K562 (cell line): ENCODE measurements around the gene ANK3. TPM values are rescaled to one million over a fixed set of nuclear protein-coding genes. Genes with fewer than 3 reads are reported as not detected.

Experiments used
- ATF7 ChIP-seq: fragments of 450-650 bp; IDR thresholded peaks from 2 replicates; pipeline ENCODE4 v1.7.1; 2014; ENCODE audit warnings: mild to moderate bottlenecking, moderate library complexity
- ELF2 ChIP-seq: fragments of 250-450 bp; sonication (Bioruptor Pico); IDR thresholded peaks from 2 replicates; pipeline ENCODE4 v1.5.0; 2021; ENCODE audit warnings: mild to moderate bottlenecking
- MEIS2 ChIP-seq: fragments of 450-650 bp; IDR thresholded peaks from 2 replicates; pipeline ENCODE4 v1.6.1; 2014; ENCODE audit warnings: mild to moderate bottlenecking; ENCODE audit not compliant: partially characterized antibody
- MTA3 ChIP-seq: fragments of 450-650 bp; formaldehyde crosslinking; IDR thresholded peaks from 2 replicates; pipeline ENCODE4 v1.6.1; 2017; ENCODE audit warnings: mild to moderate bottlenecking, borderline replicate concordance
- PHF8 ChIP-seq: fragments of 200-600 bp; sonication (generic); IDR thresholded peaks from 2 replicates; pipeline ENCODE4 v1.6.1; 2012; ENCODE audit warnings: mixed run types, mild to moderate bottlenecking, inconsistent platforms, low read length, moderate library complexity, borderline replicate concordance
- RBM25 ChIP-seq: fragments of 200-400 bp; formaldehyde crosslinking; IDR thresholded peaks from 2 replicates; pipeline ENCODE4 v1.6.1; 2018; ENCODE audit warnings: low read length, low read depth, moderate library complexity; ENCODE audit not compliant: severe bottlenecking
- TSC22D4 ChIP-seq: fragments of 450-650 bp; IDR thresholded peaks from 2 replicates; pipeline ENCODE4 v1.6.1; 2016; ENCODE audit warnings: missing genetic modification characterization, missing biosample characterization, control low read depth
- ZNF174 ChIP-seq: fragments of 250-450 bp; sonication (Bioruptor Pico); IDR thresholded peaks from 2 replicates; pipeline ENCODE4 v1.4.0; 2020; ENCODE audit warnings: mild to moderate bottlenecking
- ZNF311 ChIP-seq: fragments of 250-450 bp; sonication (Bioruptor Pico); IDR thresholded peaks from 2 replicates; pipeline ENCODE4 v1.4.0; 2020; ENCODE audit warnings: mild to moderate bottlenecking, moderate library complexity
- ZNF589 ChIP-seq: fragments of 200-800 bp; sonication (Bioruptor generic); IDR thresholded peaks from 2 replicates; pipeline ENCODE4 v1.6.1; 2016; ENCODE audit warnings: low read depth, missing genetic modification characterization, missing compliant biosample characterization
- polyA plus RNA-seq, 8 experiments: library from polyadenylated mRNA; depleted of rRNA in 4 of 8; stranded (reverse) in 5 of 8; unstranded in 3 of 8; fragments of >200 nt; fragmentation: Nextera tagmentation in 2 of 8; fragmentation: Illumina TruSeq in 1 of 8; extraction: Ambion mirVana in 2 of 8; extraction: Trizol in 1 of 8; gene quantifications; 2 replicates each; pipeline versions ENCODE4 v1.2.1 to v1.2.3, GENCODE V29; 2011 to 2014; ENCODE audit warnings: inconsistent platforms in 1 of 8, missing spikeins in 1 of 8
- total RNA-seq, 7 experiments: library from RNA; depleted of rRNA in 6 of 7; stranded (reverse); fragments of >200 nt in 6 of 7; fragmentation: Illumina TruSeq in 2 of 7; extraction: Trizol in 2 of 7; gene quantifications; 2 replicates each; pipeline versions ENCODE4 v1.2.1 to v1.2.3, GENCODE V29; 2011 to 2021; ENCODE audit warnings: low replicate concordance in 1 of 7
- TF ChIP-seq, protein P1 (sequence below): sonication (generic); formaldehyde crosslinking; IDR thresholded peaks from 2 replicates; pipeline ENCODE4 v1.4.0; 2020; ENCODE audit warnings: mild to moderate bottlenecking, missing genetic modification reagents
- TF ChIP-seq, protein P2 (sequence below), 2 experiments: fragments of 450-650 bp in 1 of 2; sonication (generic) in 1 of 2; formaldehyde crosslinking in 1 of 2; IDR thresholded peaks in 1 of 2; conservative IDR thresholded peaks in 1 of 2; 2 replicates each; pipeline versions ENCODE4 v1.6.1 to v1.8.1; 2016 to 2023; ENCODE audit warnings: mild to moderate bottlenecking in 2 of 2, moderate library complexity in 2 of 2, inconsistent platforms in 1 of 2, missing genetic modification reagents in 1 of 2
- TF ChIP-seq, protein P3 (sequence below), 2 experiments: fragments of 450-650 bp in 1 of 2; sonication (generic) in 1 of 2; formaldehyde crosslinking in 1 of 2; IDR thresholded peaks; 2 replicates each; pipeline versions ENCODE4 v1.7.1 to v1.9.0; 2016 to 2022; ENCODE audit warnings: inconsistent platforms in 1 of 2, mild to moderate bottlenecking in 1 of 2, missing genetic modification reagents in 1 of 2

ANK3 gene
- total and polyA plus RNA-seq, 9 of the 15 experiments (the other 6 are each of a cell fraction or from before 2014, with no cell fraction given): 10.0 to 32.3 (median 17.9) TPM

DNA sequence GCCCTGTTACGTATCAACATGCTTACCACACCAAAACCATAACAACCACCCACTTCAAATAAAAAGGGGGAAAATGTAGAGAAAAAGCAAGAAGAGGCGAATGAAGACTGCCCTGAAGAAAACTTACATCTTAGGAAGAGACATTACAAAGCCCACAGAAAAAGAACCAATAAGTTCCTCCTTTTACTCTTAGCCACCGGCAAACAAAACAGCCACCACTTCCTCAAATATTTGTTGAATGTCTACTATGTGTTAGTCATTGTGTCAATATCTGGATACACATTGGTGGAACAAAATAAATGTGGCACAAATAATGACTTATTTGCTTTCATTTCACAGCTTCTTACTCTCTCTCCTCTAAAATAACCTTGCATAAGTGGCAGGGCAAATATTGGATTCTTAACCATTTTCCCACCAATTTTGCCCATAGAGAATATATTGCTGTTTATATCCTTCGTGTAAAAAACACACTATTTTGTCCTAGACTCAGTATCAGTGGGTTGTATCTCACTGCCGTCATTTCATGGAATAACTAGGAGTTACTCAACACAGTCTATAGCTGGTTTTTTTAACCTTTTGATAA, 106.8 kb downstream of the ANK3 start (continued):
- TF ChIP-seq MTA3: peak; percentile 18; the same call in 1 of the 2 replicates
- TF ChIP-seq MEIS2: peak; percentile 32
- TF ChIP-seq ATF7: peak; percentile 40
- TF ChIP-seq ZNF589: peak; percentile 73; the same call in 1 of the 2 replicates
- TF ChIP-seq, protein P1, sequence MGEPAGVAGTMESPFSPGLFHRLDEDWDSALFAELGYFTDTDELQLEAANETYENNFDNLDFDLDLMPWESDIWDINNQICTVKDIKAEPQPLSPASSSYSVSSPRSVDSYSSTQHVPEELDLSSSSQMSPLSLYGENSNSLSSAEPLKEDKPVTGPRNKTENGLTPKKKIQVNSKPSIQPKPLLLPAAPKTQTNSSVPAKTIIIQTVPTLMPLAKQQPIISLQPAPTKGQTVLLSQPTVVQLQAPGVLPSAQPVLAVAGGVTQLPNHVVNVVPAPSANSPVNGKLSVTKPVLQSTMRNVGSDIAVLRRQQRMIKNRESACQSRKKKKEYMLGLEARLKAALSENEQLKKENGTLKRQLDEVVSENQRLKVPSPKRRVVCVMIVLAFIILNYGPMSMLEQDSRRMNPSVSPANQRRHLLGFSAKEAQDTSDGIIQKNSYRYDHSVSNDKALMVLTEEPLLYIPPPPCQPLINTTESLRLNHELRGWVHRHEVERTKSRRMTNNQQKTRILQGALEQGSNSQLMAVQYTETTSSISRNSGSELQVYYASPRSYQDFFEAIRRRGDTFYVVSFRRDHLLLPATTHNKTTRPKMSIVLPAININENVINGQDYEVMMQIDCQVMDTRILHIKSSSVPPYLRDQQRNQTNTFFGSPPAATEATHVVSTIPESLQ: no peak
- TF ChIP-seq RBM25: peak; percentile 6
- TF ChIP-seq ZNF174 (CRISPR knock-in tag): no peak
- no peak for TF ChIP-seq PHF8
- 0 out of 2 replicates have a peak, but pooled peaks have one; percentile 35 for TF ChIP-seq ELF2 (CRISPR knock-in tag)
- no peak for TF ChIP-seq TSC22D4
- TF ChIP-seq, protein P2, sequence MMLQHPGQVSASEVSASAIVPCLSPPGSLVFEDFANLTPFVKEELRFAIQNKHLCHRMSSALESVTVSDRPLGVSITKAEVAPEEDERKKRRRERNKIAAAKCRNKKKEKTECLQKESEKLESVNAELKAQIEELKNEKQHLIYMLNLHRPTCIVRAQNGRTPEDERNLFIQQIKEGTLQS (IDR thresholded peaks at IDR 0.05): peak; percentile 59; the same call in 1 of the 2 replicates
- TF ChIP-seq, protein P2 (CRISPR knock-in tag; conservative IDR thresholded peaks at IDR 0.05): no peak
- TF ChIP-seq, protein P3, sequence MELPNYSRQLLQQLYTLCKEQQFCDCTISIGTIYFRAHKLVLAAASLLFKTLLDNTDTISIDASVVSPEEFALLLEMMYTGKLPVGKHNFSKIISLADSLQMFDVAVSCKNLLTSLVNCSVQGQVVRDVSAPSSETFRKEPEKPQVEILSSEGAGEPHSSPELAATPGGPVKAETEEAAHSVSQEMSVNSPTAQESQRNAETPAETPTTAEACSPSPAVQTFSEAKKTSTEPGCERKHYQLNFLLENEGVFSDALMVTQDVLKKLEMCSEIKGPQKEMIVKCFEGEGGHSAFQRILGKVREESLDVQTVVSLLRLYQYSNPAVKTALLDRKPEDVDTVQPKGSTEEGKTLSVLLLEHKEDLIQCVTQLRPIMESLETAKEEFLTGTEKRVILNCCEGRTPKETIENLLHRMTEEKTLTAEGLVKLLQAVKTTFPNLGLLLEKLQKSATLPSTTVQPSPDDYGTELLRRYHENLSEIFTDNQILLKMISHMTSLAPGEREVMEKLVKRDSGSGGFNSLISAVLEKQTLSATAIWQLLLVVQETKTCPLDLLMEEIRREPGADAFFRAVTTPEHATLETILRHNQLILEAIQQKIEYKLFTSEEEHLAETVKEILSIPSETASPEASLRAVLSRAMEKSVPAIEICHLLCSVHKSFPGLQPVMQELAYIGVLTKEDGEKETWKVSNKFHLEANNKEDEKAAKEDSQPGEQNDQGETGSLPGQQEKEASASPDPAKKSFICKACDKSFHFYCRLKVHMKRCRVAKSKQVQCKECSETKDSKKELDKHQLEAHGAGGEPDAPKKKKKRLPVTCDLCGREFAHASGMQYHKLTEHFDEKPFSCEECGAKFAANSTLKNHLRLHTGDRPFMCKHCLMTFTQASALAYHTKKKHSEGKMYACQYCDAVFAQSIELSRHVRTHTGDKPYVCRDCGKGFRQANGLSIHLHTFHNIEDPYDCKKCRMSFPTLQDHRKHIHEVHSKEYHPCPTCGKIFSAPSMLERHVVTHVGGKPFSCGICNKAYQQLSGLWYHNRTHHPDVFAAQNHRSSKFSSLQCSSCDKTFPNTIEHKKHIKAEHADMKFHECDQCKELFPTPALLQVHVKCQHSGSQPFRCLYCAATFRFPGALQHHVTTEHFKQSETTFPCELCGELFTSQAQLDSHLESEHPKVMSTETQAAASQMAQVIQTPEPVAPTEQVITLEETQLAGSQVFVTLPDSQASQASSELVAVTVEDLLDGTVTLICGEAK (IDR thresholded peaks at IDR 0.05): 0 out of 2 replicates have a peak, but pooled peaks have one; percentile 26
- TF ChIP-seq, protein P3 (CRISPR knock-in tag; IDR thresholded peaks at IDR 0.05): no peak
- TF ChIP-seq ZNF311 (CRISPR knock-in tag): peak; percentile 55; the same call in 1 of the 2 replicates
